HG03280 (cell line): ENCODE measurements around the gene SDC3.

Experiments used
- ATAC-seq: cut with Tn5 transposase; IDR thresholded peaks from one replicate; pipeline ENCODE4 v1.9.1; 2021; ENCODE audit warnings: mild to moderate bottlenecking, moderate library complexity; ENCODE audit not compliant: unreplicated experiment

Gene SDC3

GRCh38 chr1:30890502-30891226 lies 17.9 kb downstream of the SDC3 start:
- ATAC-seq, result no peak

GRCh38 chr1:30889511-30889910 lies 19.0 kb downstream of the SDC3 start:
- no peak for ATAC-seq

- no peak for ATAC-seq
Observed at GRCh38 chr1:30888975-30889374, 19.6 kb downstream of the SDC3 start.

- no peak for ATAC-seq
Observed at GRCh38 chr1:30888391-30888790, 20.2 kb downstream of the SDC3 start.

- no peak for ATAC-seq
Observed at GRCh38 chr1:30887485-30888315, 20.9 kb downstream of the SDC3 start.

GRCh38 chr1:30886710-30887428 lies 21.7 kb downstream of the SDC3 start:
- no peak for ATAC-seq

- no peak for ATAC-seq
Observed at GRCh38 chr1:30885570-30886522, 22.7 kb downstream of the SDC3 start.

- no peak for ATAC-seq
Observed at GRCh38 chr1:30884723-30885122, 23.8 kb downstream of the SDC3 start.

GRCh38 chr1:30883389-30884172 lies 25.0 kb downstream of the SDC3 start:
- no peak for ATAC-seq

GRCh38 chr1:30882678-30883388 lies 25.7 kb downstream of the SDC3 start:
- no peak for ATAC-seq

- ATAC-seq, result peak; percentile 63
Observed at GRCh38 chr1:30881319-30882181, 27.0 kb downstream of the SDC3 start.

GRCh38 chr1:30880678-30881318 lies 27.8 kb downstream of the SDC3 start:
- ATAC-seq, result no peak

GRCh38 chr1:30879940-30880677 lies 28.4 kb downstream of the SDC3 start:
- no peak for ATAC-seq

GRCh38 chr1:30879126-30879786 lies 29.3 kb downstream of the SDC3 start:
- ATAC-seq, result no peak

- ATAC-seq, result no peak
Observed at GRCh38 chr1:30878559-30878958, 30.0 kb downstream of the SDC3 start.

- no peak for ATAC-seq
Observed at GRCh38 chr1:30878016-30878415, 30.5 kb downstream of the SDC3 start.
